Peyer's patch (tissue), 4 donors: ENCODE results near the gene AP3D1. TPM values are rescaled to one million over a fixed set of nuclear protein-coding genes. Genes with fewer than 3 reads are reported as not detected.

Source experiments
- DNase-seq, 3 donors: peaks; one replicate each; pipeline ENCODE4 v3.0.0-alpha.2; 2017 to 2019
- H3K27ac ChIP-seq, 4 donors: fragments of 200-600 bp; sonication (generic); one replicate each; pipeline ENCODE4 v1.5.1; 2016 to 2019
- H3K27me3 ChIP-seq, 2 donors: fragments of 200-600 bp; sonication (generic); one replicate each; pipeline ENCODE4 v1.5.1; 2019
- H3K36me3 ChIP-seq, 3 donors: fragments of 200-600 bp; sonication (generic); one replicate each; pipeline ENCODE4 v1.5.1; 2016 to 2019
- H3K4me1 ChIP-seq, 4 donors: fragments of 200-600 bp; sonication (generic); one replicate each; pipeline ENCODE4 v1.5.1; 2016 to 2019
- H3K4me3 ChIP-seq, 4 donors: fragments of 200-600 bp; sonication (generic); 1 replicate in 3 of 4; 2 replicates in 1 of 4; pipeline ENCODE4 v1.5.1; 2016 to 2019; ENCODE audit warnings: mild to moderate bottlenecking in 1 of 4
- H3K9me3 ChIP-seq, 4 donors: fragments of 200-600 bp; sonication (generic); one replicate each; pipeline ENCODE4 v1.5.1; 2016 to 2019; ENCODE audit warnings: mild to moderate bottlenecking in 1 of 4
- POLR2A ChIP-seq, 2 donors: fragments of 450-650 bp; IDR thresholded peaks; one replicate each; pipeline ENCODE4 v1.5.1; 2017; ENCODE audit warnings: antibody characterized with exemption in 2 of 2, mild to moderate bottlenecking in 2 of 2, moderate library complexity in 2 of 2
- total RNA-seq, 4 donors: library from RNA; depleted of rRNA; stranded (reverse); fragments of >200 nt; gene quantifications; one replicate each; pipeline ENCODE4 v1.1.0, GENCODE V29; 2016
- TF ChIP-seq, protein P1 (sequence below), 6 experiments: fragments of 450-650 bp in 4 of 6; fragments of 200-600 bp in 2 of 6; sonication (generic) in 1 of 6; IDR thresholded peaks; one replicate each; pipeline ENCODE4 v1.5.1; 2017 to 2019; ENCODE audit warnings: antibody characterized with exemption in 6 of 6, mild to moderate bottlenecking in 3 of 6, moderate library complexity in 1 of 6

AP3D1 gene
- total RNA-seq, 4 donors from 2014 or later: 104 to 136 (median 122) TPM

DNA sequence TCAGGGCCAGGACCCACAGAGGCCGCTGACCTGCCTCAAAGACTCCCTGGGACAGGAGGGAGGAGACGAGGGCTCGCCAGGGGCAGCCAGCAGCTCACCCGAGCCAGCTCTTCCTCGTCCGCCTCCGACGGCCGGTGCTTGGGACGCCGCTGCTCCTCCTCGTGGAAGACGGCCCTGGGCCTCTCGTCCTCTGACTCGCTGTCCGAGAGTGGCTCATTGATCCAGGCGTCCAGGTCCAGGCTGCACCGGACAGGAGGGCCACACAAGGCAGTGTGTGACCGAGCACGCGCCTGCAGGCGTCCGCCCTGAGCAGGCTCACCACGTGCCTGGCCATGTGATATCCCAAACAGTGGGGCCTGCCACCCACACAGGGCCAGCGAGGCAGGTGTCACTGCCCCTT lies 34.9 kb downstream of the AP3D1 start:
- Histone ChIP-seq H3K36me3 (peaks cover 0 to 100% (median 0%) of the 10 kb centered on the region in 3 donors), H3K4me1 (peaks cover 0 to 4% (median 0%) of the 10 kb centered on the region in 4 donors), H3K27ac (no peak overlapping the region), H3K4me3 (no peak overlapping the region), H3K9me3 (no peaks in the 10 kb centered on the region), H3K27me3 (no peaks in the 10 kb centered on the region)
- no peak for TF ChIP-seq POLR2A (IDR thresholded peaks at IDR 0.05)
- TF ChIP-seq, protein P1, sequence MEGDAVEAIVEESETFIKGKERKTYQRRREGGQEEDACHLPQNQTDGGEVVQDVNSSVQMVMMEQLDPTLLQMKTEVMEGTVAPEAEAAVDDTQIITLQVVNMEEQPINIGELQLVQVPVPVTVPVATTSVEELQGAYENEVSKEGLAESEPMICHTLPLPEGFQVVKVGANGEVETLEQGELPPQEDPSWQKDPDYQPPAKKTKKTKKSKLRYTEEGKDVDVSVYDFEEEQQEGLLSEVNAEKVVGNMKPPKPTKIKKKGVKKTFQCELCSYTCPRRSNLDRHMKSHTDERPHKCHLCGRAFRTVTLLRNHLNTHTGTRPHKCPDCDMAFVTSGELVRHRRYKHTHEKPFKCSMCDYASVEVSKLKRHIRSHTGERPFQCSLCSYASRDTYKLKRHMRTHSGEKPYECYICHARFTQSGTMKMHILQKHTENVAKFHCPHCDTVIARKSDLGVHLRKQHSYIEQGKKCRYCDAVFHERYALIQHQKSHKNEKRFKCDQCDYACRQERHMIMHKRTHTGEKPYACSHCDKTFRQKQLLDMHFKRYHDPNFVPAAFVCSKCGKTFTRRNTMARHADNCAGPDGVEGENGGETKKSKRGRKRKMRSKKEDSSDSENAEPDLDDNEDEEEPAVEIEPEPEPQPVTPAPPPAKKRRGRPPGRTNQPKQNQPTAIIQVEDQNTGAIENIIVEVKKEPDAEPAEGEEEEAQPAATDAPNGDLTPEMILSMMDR (IDR thresholded peaks at IDR 0.05): no peak
- DNase-seq: no peak

DNA sequence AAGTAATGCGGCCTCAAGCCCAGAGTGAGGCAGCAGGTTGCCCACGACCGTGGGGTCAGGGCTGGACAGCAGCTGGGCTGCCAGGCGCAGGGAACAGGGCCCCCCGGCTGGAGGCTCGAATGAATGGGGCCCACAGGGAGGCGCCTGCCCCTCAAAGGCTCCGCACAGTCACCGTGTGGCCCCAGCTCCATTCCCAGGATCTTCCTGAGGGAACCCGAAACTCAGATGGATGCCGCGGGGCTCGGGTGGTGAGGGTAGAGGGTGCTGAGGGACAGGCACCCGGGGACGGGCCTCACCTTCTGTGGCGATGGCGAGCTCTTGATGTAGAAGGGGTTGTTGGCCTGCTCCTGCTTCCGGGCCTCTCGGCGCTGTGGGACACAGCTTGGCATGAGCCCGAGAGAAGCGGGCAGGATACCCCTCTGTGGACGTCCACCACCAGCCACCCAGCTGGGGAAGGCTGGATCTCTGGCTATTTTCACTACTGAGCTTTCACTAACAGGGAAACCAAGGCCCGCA lies 35.4 kb downstream of the AP3D1 start:
- no peaks in the 10 kb centered on the region for H3K27me3 ChIP-seq
- DNase-seq: no peak
- TF ChIP-seq POLR2A (IDR thresholded peaks at IDR 0.05): no peak
- TF ChIP-seq, protein P1 (IDR thresholded peaks at IDR 0.05): no peak
- H3K9me3 ChIP-seq: no peaks in the 10 kb centered on the region
- H3K27ac ChIP-seq: no peak overlapping the region
- H3K36me3 ChIP-seq: peaks cover 0 to 100% (median 0%) of the 10 kb centered on the region in 3 donors
- peaks cover 0 to 4% (median 0%) of the 10 kb centered on the region in 4 donors for H3K4me1 ChIP-seq
- no peak overlapping the region for H3K4me3 ChIP-seq

DNA sequence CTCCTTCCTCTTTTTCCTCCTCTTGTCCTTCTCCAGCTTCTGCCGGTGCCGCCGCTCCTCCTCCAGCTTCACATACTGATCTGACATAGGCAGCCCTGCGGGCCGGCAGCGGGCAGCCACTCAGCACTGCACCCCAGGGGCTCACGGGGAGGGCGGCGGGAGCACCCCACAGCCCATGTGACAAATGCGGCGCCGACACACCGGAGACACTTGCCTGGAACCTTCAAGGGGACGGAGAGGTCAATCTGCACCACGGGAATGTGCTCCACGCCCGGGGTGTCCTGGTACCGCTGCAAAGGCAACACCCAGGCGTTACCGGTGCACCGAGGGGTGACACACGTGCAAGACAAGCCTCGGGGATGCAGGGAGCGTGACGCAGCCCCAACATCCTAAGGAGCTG lies 36.0 kb downstream of the AP3D1 start:
- no peaks in the 10 kb centered on the region for H3K9me3 ChIP-seq
- no peak overlapping the region for H3K27ac ChIP-seq
- H3K27me3 ChIP-seq: no peaks in the 10 kb centered on the region
- H3K36me3 ChIP-seq: peaks cover 0 to 100% (median 0%) of the 10 kb centered on the region in 3 donors
- no peak for DNase-seq
- H3K4me3 ChIP-seq: no peak overlapping the region
- TF ChIP-seq, protein P1 (IDR thresholded peaks at IDR 0.05): no peak
- TF ChIP-seq POLR2A (IDR thresholded peaks at IDR 0.05): no peak
- H3K4me1 ChIP-seq: peaks cover 0 to 4% (median 0%) of the 10 kb centered on the region in 4 donors

DNA sequence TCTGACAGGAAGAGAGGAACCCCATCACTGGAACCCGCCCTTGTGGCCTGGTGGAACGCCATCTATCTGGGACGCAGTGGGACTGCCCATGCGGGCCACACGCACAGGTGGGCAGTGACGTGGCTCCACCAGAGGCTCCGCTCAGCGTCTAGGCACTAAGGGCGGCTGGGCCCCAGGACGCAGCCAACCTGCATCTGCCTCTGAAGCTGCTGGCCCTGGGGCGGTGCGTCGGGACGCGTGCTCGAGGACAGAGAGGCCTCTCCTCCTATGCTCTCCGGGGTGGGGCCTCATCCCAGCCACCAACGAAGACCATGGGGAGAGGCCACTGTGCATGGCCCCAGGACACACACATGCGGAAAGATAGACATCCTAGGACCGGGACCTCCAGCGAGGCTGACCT lies 36.5 kb downstream of the AP3D1 start:
- H3K36me3 ChIP-seq: peaks cover 0 to 100% (median 0%) of the 10 kb centered on the region in 3 donors
- H3K9me3 ChIP-seq: no peaks in the 10 kb centered on the region
- TF ChIP-seq, protein P1 (IDR thresholded peaks at IDR 0.05): no peak
- TF ChIP-seq POLR2A (IDR thresholded peaks at IDR 0.05): no peak
- DNase-seq: no peak
- peaks cover 0 to 4% (median 0%) of the 10 kb centered on the region in 4 donors for H3K4me1 ChIP-seq
- no peak overlapping the region for H3K4me3 ChIP-seq
- no peaks in the 10 kb centered on the region for H3K27me3 ChIP-seq
- H3K27ac ChIP-seq: no peak overlapping the region

DNA sequence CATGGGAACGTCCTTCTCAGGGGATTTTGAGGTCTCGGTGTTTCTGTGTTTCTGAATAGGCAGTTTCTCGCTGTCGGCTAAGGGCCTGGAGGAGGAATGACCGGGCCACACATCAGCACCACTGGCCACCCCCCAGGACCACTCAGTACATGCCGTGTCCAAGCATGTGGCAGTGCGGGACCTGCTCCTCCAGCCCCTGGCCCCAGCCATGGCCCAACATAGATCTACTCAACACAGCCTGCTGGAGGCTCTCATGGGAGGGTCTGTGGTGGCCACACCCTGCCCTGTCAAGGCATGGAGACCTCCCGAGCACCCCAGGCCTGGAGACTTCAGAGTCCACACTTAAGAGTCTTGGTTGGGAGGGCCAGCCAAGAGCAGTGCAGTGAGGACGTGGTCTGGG lies 37.1 kb downstream of the AP3D1 start:
- H3K36me3 ChIP-seq: peaks cover 0 to 100% (median 0%) of the 10 kb centered on the region in 3 donors
- no peak overlapping the region for H3K27ac ChIP-seq
- H3K9me3 ChIP-seq: no peaks in the 10 kb centered on the region
- no peaks in the 10 kb centered on the region for H3K27me3 ChIP-seq
- no peak for DNase-seq
- H3K4me3 ChIP-seq: no peak overlapping the region
- TF ChIP-seq, protein P1 (IDR thresholded peaks at IDR 0.05): no peak
- TF ChIP-seq POLR2A (IDR thresholded peaks at IDR 0.05): no peak
- H3K4me1 ChIP-seq: peaks cover 0 to 4% (median 0%) of the 10 kb centered on the region in 4 donors
